ENCODE measurements around the gene AGMO. TPM values are rescaled to one million over a fixed set of nuclear protein-coding genes. Genes with fewer than 3 reads are reported as not detected.

AGMO gene
- total and polyA plus RNA-seq, 2 donors (not counting 1 experiment from before 2014, with no cell fraction given): not detected

DNA sequence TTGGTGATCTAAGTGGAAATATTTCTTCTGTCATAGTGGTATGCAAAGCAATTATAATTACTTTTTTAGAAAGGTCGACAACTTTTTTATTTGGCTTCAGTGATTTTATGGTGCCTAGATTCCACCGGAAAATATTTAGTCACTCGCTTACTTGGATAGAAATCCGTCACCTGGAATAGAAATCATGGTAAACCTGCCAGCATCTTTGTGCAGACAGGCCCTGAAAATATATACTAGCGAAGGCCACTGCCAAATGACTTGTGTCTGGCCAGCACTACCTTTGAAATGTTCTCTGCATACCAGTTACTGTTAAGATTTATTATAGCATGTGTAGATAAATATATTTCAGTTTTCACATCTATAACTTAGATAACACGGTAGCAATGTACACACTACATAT lies 226.4 kb downstream of the AGMO start:
- TF ChIP-seq, protein P1, sequence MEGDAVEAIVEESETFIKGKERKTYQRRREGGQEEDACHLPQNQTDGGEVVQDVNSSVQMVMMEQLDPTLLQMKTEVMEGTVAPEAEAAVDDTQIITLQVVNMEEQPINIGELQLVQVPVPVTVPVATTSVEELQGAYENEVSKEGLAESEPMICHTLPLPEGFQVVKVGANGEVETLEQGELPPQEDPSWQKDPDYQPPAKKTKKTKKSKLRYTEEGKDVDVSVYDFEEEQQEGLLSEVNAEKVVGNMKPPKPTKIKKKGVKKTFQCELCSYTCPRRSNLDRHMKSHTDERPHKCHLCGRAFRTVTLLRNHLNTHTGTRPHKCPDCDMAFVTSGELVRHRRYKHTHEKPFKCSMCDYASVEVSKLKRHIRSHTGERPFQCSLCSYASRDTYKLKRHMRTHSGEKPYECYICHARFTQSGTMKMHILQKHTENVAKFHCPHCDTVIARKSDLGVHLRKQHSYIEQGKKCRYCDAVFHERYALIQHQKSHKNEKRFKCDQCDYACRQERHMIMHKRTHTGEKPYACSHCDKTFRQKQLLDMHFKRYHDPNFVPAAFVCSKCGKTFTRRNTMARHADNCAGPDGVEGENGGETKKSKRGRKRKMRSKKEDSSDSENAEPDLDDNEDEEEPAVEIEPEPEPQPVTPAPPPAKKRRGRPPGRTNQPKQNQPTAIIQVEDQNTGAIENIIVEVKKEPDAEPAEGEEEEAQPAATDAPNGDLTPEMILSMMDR (IDR thresholded peaks at IDR 0.05): no peak
- TF ChIP-seq EZH2 (IDR thresholded peaks at IDR 0.05; ENCODE audit: borderline replicate concordance, insufficient read depth, low read depth, low read length, poor library complexity, severe bottlenecking): no peak
- H4K20me1 ChIP-seq (ENCODE audit: control insufficient read depth, insufficient read depth, low read length, poor library complexity, severe bottlenecking): no peaks in the 10 kb centered on the region
- H3K9ac ChIP-seq (ENCODE audit: low read length): no peak overlapping the region
- DNase-seq (no peak), ATAC-seq (ENCODE audit: low read depth) (no peak)
- 99% methylated on average over 4 of the region's 6 CpGs for WGBS (ENCODE audit: insufficient coverage)
- no peak overlapping the region for H3K4me2 ChIP-seq (replicated peaks; ENCODE audit: low read depth, low read length, poor library complexity, severe bottlenecking)
- H3K4me3 ChIP-seq (ENCODE audit: control extremely low read depth in 1 of 5, extremely low read depth in 1 of 5, insufficient read depth in 1 of 5, low read depth in 2 of 5, low read length in 4 of 5): no peak overlapping the region
- no peaks in the 10 kb centered on the region for H3K4me1 ChIP-seq (ENCODE audit: control insufficient read depth in 2 of 2, insufficient read depth in 2 of 2, low read length in 2 of 2)
- H3K4me3 Mint-ChIP-seq: no peak overlapping the region
- H3K9me3 Mint-ChIP-seq (ENCODE audit: insufficient read depth): peaks cover 4% of the 10 kb centered on the region
- intact Hi-C loops (cut with micrococcal nuclease): no loop called here
- H2AFZ ChIP-seq (ENCODE audit: insufficient read depth, low read depth, low read length, poor library complexity, severe bottlenecking): no peak overlapping the region
- no peaks in the 10 kb centered on the region for H3K27me3 ChIP-seq (replicated peaks in 1 of 4; ENCODE audit: control extremely low read depth in 1 of 4, control insufficient read depth in 3 of 4, insufficient read depth in 4 of 4, low read length in 3 of 4)
- H3K36me3 ChIP-seq (replicated peaks in 1 of 2; ENCODE audit: control extremely low read depth in 1 of 2, control insufficient read depth in 1 of 2, extremely low read depth in 1 of 2, insufficient read depth in 2 of 2, low read length in 1 of 2): no peaks in the 10 kb centered on the region
- peaks cover 0 to 2% (median 0%) of the 10 kb centered on the region in 3 donors for H3K9me3 ChIP-seq (ENCODE audit: control extremely low read depth in 1 of 3, control insufficient read depth in 2 of 3, insufficient read depth in 1 of 3, low read length in 2 of 3)
- no peaks in the 10 kb centered on the region for H3K79me2 ChIP-seq (ENCODE audit: control insufficient read depth, insufficient read depth, low read length)
- no peaks in the 10 kb centered on the region for H3K4me1 Mint-ChIP-seq
- no peak overlapping the region for H3K27ac ChIP-seq (ENCODE audit: low read length in 2 of 2)
- ChIA-PET POLR2A (no interaction called here), CTCF (no interaction called here)
- no peak overlapping the region for H3K27ac Mint-ChIP-seq
- H3K27me3 Mint-ChIP-seq: no peaks in the 10 kb centered on the region

DNA sequence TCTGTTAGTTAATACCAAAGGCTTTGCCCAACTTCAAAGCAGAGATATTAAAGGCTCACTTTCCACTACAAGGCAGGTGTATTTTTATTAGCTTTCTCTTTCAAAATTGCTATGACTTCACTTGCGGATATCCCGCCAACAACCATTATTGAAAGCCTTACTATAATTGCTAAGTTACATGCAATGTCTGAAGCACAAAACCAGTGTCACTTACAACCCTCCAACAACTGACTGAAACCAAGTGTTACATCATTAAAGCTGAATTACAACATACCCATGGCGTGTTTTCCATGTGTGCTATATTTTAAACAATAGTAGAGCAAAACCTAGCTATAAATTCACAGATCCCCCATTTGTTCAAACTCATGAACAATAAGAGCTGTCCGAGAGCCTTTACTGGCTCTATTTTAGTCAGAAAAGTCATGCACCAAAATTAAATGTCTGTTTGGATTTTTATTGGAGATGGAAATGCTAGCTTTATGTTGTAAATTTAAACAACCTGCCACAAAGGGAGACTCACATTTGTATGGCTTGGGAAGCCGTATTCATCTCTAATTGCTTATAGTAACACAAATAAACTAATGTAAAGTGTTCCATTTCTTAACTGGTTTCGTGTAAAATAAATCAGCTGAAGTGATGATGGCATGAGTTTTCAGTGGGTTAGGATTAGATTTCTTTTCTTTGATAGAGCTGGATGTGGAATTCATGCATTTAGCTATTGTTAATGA lies 227.1 kb downstream of the AGMO start:
- no peaks in the 10 kb centered on the region for H4K20me1 ChIP-seq (ENCODE audit: control insufficient read depth, insufficient read depth, low read length, poor library complexity, severe bottlenecking)
- no peak overlapping the region for H3K4me3 ChIP-seq (ENCODE audit: control extremely low read depth in 1 of 5, extremely low read depth in 1 of 5, insufficient read depth in 1 of 5, low read depth in 2 of 5, low read length in 4 of 5)
- no peak overlapping the region for H3K9ac ChIP-seq (ENCODE audit: low read length)
- H3K36me3 ChIP-seq (replicated peaks in 1 of 2; ENCODE audit: control extremely low read depth in 1 of 2, control insufficient read depth in 1 of 2, extremely low read depth in 1 of 2, insufficient read depth in 2 of 2, low read length in 1 of 2): no peaks in the 10 kb centered on the region
- H3K9me3 ChIP-seq (ENCODE audit: control extremely low read depth in 1 of 3, control insufficient read depth in 2 of 3, insufficient read depth in 1 of 3, low read length in 2 of 3): no peaks in the 10 kb centered on the region
- intact Hi-C loops (cut with micrococcal nuclease): no loop called here
- H3K4me2 ChIP-seq (replicated peaks; ENCODE audit: low read depth, low read length, poor library complexity, severe bottlenecking): no peak overlapping the region
- H2AFZ ChIP-seq (ENCODE audit: insufficient read depth, low read depth, low read length, poor library complexity, severe bottlenecking): no peak overlapping the region
- H3K27me3 ChIP-seq (replicated peaks in 1 of 4; ENCODE audit: control extremely low read depth in 1 of 4, control insufficient read depth in 3 of 4, insufficient read depth in 4 of 4, low read length in 3 of 4): no peaks in the 10 kb centered on the region
- WGBS (ENCODE audit: insufficient coverage): 100% methylated on average over 2 of the region's 6 CpGs
- ChIA-PET POLR2A (no interaction called here), CTCF (no interaction called here)
- H3K4me1 ChIP-seq (ENCODE audit: control insufficient read depth in 2 of 2, insufficient read depth in 2 of 2, low read length in 2 of 2): no peaks in the 10 kb centered on the region
- Mint-ChIP-seq H3K27ac (no peak overlapping the region), H3K9me3 (ENCODE audit: insufficient read depth) (peaks cover 4% of the 10 kb centered on the region), H3K4me1 (no peaks in the 10 kb centered on the region), H3K27me3 (no peaks in the 10 kb centered on the region), H3K4me3 (no peak overlapping the region)
- DNase-seq (no peak), ATAC-seq (ENCODE audit: low read depth) (no peak)
- H3K27ac ChIP-seq (ENCODE audit: low read length in 2 of 2): no peak overlapping the region
- H3K79me2 ChIP-seq (ENCODE audit: control insufficient read depth, insufficient read depth, low read length): no peaks in the 10 kb centered on the region
- TF ChIP-seq, protein P1 (IDR thresholded peaks at IDR 0.05): no peak
- no peak for TF ChIP-seq EZH2 (IDR thresholded peaks at IDR 0.05; ENCODE audit: borderline replicate concordance, insufficient read depth, low read depth, low read length, poor library complexity, severe bottlenecking)

Data from B cell (primary cell).